HCT116 (cell line): ENCODE data around the gene NEDD4L. TPM values are rescaled to one million over a fixed set of nuclear protein-coding genes. Genes with fewer than 3 reads are reported as not detected.
A peak's percentile ranks its signal among the peaks of the same experiment; 100 is the strongest.

Experiments
- ATAC-seq: fragments of 200-7000 bp; cut with Tn5 transposase; 2 replicates; pipeline ENCODE4 v1.9.1; 2020; ENCODE audit warnings: mild to moderate bottlenecking, moderate library complexity
- BruUV-seq: library from RNA; stranded (reverse); fragments of 400-500 nt; replicated peaks from 2 replicates; lab custom pipeline; 2021; lab: Mats Ljungman, UMichigan
- CTCF ChIA-PET: fragments of 300-600 bp; sonication (Branson Sonifier 250); formaldehyde crosslinking; loops from one replicate; lab custom pipeline; 2021; ENCODE audit warnings: antibody characterized with exemption; lab: Charles Lee
- POLR2A ChIA-PET: fragments of 300-600, 350-600 bp; sonication (Branson Sonifier 250); formaldehyde crosslinking; loops from one replicate; lab custom pipeline; 2021; ENCODE audit warnings: antibody characterized with exemption; lab: Charles Lee
- RAD21 ChIA-PET, 2 experiments: fragments of 300-600 bp; sonication (Branson Sonifier 250); formaldehyde crosslinking; loops; one replicate each; lab custom pipeline; 2023; ENCODE audit warnings: low total read pairs in 2 of 2; ENCODE audit not compliant: uncharacterized antibody in 2 of 2, unreplicated experiment in 2 of 2, low non-redundant PET in 1 of 2; lab: Charles Lee
- DNase-seq: peaks from one replicate; pipeline ENCODE4 v3.0.0-alpha.2; 2010; ENCODE audit warnings: low read depth, low spot score
- H2AFZ ChIP-seq: fragments of 200-600 bp; shearing (Covaris generic), sonication (generic); 2 replicates; pipeline ENCODE4 v1.6.1; 2017; ENCODE audit warnings: low read depth, mixed run types, mixed read lengths, antibody characterized with exemption, low read length; ENCODE audit not compliant: poor library complexity, severe bottlenecking
- H3K27ac ChIP-seq: 2 replicates; pipeline ENCODE4 v1.5.1; 2012; ENCODE audit warnings: low read depth, low read length
- H3K27me3 ChIP-seq: fragments of 200-600 bp; sonication (generic); 2 replicates; pipeline ENCODE4 v1.6.1; 2016; ENCODE audit warnings: mixed run types, low read length, mixed read lengths; ENCODE audit not compliant: insufficient read depth
- H3K36me3 ChIP-seq, 2 experiments: fragments of 200-500 bp in 1 of 2; fragments of 200-600 bp in 1 of 2; sonication (Bioruptor generic) in 1 of 2; sonication (generic) in 1 of 2; 2 replicates each; pipeline versions ENCODE4 v1.5.1 to v1.6.1; 2014 to 2016; ENCODE audit warnings: low read length in 2 of 2, inconsistent platforms in 1 of 2, mixed read lengths in 1 of 2, mixed run types in 1 of 2; ENCODE audit not compliant: insufficient read depth in 2 of 2, control insufficient read depth in 1 of 2
- H3K4me1 ChIP-seq, 2 experiments: fragments of 200-600 bp in 1 of 2; sonication (generic) in 1 of 2; 2 replicates each; pipeline versions ENCODE4 v1.5.1 to v1.6.1; 2012 to 2017; ENCODE audit warnings: low read length in 2 of 2, inconsistent platforms in 1 of 2, mild to moderate bottlenecking in 1 of 2, mixed read lengths in 1 of 2, mixed run types in 1 of 2, moderate library complexity in 1 of 2; ENCODE audit not compliant: insufficient read depth in 2 of 2, control insufficient read depth in 1 of 2
- H3K4me2 ChIP-seq: fragments of 200-600 bp; sonication (generic); 2 replicates; pipeline ENCODE4 v1.6.1; 2017; ENCODE audit warnings: mixed run types, low read length, mixed read lengths
- H3K4me3 ChIP-seq, 2 experiments: fragments of 200-600 bp in 1 of 2; sonication (generic) in 1 of 2; replicated peaks in 1 of 2; 2 replicates each; pipeline ENCODE4 v1.5.1; 2011 to 2016; ENCODE audit warnings: low read length in 2 of 2, control low read depth in 1 of 2, low read depth in 1 of 2, mild to moderate bottlenecking in 1 of 2, mixed read lengths in 1 of 2, mixed run types in 1 of 2
- H3K79me2 ChIP-seq: fragments of 200-600 bp; sonication (generic); 2 replicates; pipeline ENCODE4 v1.6.1; 2017; ENCODE audit warnings: mild to moderate bottlenecking, mixed run types, low read length, moderate library complexity, mixed read lengths; ENCODE audit not compliant: insufficient read depth
- H3K9ac ChIP-seq: fragments of 200-600 bp; sonication (generic); 2 replicates; pipeline ENCODE4 v1.6.1; 2016; ENCODE audit warnings: low read length, mixed read lengths
- H3K9me2 ChIP-seq: fragments of 200-600 bp; sonication (generic), shearing (Covaris generic); 2 replicates; pipeline ENCODE4 v1.6.1; 2017; ENCODE audit warnings: mixed run types, mild to moderate bottlenecking, moderate library complexity; ENCODE audit not compliant: insufficient read depth
- H3K9me3 ChIP-seq, 2 experiments: fragments of 200-500 bp in 1 of 2; fragments of 200-600 bp in 1 of 2; sonication (Bioruptor generic) in 1 of 2; sonication (generic) in 1 of 2; 2 replicates each; pipeline ENCODE4 v1.6.1; 2014 to 2017; ENCODE audit warnings: low read length in 2 of 2, mixed read lengths in 2 of 2, inconsistent platforms in 1 of 2, low read depth in 1 of 2, mild to moderate bottlenecking in 1 of 2, mixed run types in 1 of 2, moderate library complexity in 1 of 2; ENCODE audit not compliant: control insufficient read depth in 1 of 2, insufficient read depth in 1 of 2
- H4K20me1 ChIP-seq: fragments of 200-600 bp; sonication (generic), shearing (Covaris generic); 2 replicates; pipeline ENCODE4 v1.6.1; 2017; ENCODE audit warnings: mixed run types, mild to moderate bottlenecking, moderate library complexity; ENCODE audit not compliant: insufficient read depth
- CBX3 ChIP-seq: IDR thresholded peaks from 2 replicates; pipeline ENCODE4 v1.6.1; 2012; ENCODE audit warnings: low read depth
- EGR1 ChIP-seq: IDR thresholded peaks from 2 replicates; pipeline ENCODE4 v1.6.1; 2012; ENCODE audit warnings: low read depth
- ELF1 ChIP-seq: IDR thresholded peaks from 2 replicates; pipeline ENCODE4 v1.6.1; 2012; ENCODE audit warnings: low read depth, borderline replicate concordance
- EZH2 ChIP-seq: fragments of 200-600 bp; sonication (generic); IDR thresholded peaks from 2 replicates; pipeline ENCODE4 v1.6.1; 2017; ENCODE audit warnings: antibody characterized with exemption, mixed run types
- EZH2phosphoT487 ChIP-seq: fragments of 200-600 bp; IDR thresholded peaks from 2 replicates; pipeline ENCODE4 v1.6.1; 2018; ENCODE audit warnings: antibody characterized with exemption, borderline replicate concordance
- FOSL1 ChIP-seq: IDR thresholded peaks from 2 replicates; pipeline ENCODE4 v1.6.1; 2012; ENCODE audit warnings: low read depth
- JUND ChIP-seq: IDR thresholded peaks from 2 replicates; pipeline ENCODE4 v1.6.1; 2012
- MAX ChIP-seq: IDR thresholded peaks from 2 replicates; pipeline ENCODE4 v1.6.1; 2012
- POLR2A ChIP-seq: IDR thresholded peaks from 2 replicates; pipeline ENCODE4 v1.7.0; 2011; ENCODE audit warnings: borderline replicate concordance; ENCODE audit not compliant: insufficient read depth, insufficient read length; ENCODE audit errors: extremely low read depth
- RAD21 ChIP-seq: IDR thresholded peaks from 2 replicates; pipeline ENCODE4 v1.6.1; 2012; ENCODE audit warnings: low read depth, mild to moderate bottlenecking
- SIN3A ChIP-seq: IDR thresholded peaks from 2 replicates; pipeline ENCODE4 v1.6.1; 2012; ENCODE audit warnings: low read depth
- SP1 ChIP-seq: IDR thresholded peaks from 2 replicates; pipeline ENCODE4 v1.6.1; 2012; ENCODE audit warnings: low read depth
- SRF ChIP-seq: IDR thresholded peaks from 2 replicates; pipeline ENCODE4 v1.6.1; 2012; ENCODE audit warnings: low read depth
- TCF7L2 ChIP-seq: IDR thresholded peaks from 2 replicates; pipeline ENCODE4 v1.7.0; 2011; ENCODE audit warnings: borderline replicate concordance, inconsistent platforms; ENCODE audit not compliant: insufficient read depth, insufficient read length; ENCODE audit errors: extremely low read depth
- ZFX ChIP-seq: fragments of 450-650 bp; IDR thresholded peaks from 2 replicates; pipeline ENCODE4 v1.6.1; 2017
- intact Hi-C: fragments of 100-400 bp; cut with micrococcal nuclease; formaldehyde crosslinking; loops from 2 replicates; pipeline ENCODE4 v1.10.0; 2022
- total RNA-seq: library from RNA; stranded (reverse); gene quantifications from one replicate; pipeline ENCODE4 v1.2.1, GENCODE V29; 2021; ENCODE audit not compliant: unreplicated experiment

Gene NEDD4L
- total RNA-seq, 1 experiment from 2014 or later: 41.5 TPM

DNA sequence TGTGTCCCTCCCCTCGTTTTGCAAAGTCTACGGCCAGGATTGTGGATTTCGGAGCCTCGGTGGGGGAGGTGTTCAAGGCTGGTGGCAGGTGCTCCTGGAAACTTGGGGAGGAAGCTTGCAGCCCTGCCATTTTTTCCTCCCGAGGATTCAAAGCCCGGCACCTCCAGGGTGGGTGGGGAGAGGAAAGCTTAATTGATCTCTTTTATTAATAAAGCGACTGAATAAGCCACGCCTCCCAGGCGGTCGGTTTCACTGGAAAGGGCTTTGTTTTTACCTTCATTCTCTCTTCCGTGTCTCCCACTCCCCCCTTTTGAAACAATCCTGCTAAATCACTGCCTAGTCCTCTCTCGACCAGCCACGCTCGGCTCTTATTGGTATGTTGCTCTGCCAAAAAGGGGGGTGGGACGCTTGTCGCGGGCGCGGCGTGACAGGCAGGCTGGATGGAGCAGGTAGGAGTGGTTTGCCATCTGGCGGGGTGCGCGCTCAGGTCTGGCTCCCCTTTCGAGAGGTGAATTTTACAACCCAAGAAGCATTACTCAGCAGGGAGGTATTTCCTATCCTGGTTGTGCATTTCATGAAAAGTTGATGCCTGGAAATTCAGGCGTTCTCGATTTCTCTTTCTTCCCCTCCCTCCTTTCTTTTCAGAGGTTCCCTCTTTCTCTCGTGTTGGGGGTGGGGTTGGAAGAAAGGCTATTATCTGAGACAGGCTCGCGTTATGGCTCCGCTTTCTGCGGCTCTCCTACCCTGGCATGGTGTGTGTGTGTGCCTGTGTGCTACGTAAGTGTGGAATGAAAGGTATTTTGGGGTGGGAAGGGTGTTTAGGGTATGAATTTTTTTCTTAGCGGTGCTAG is 1.4 kb downstream of the NEDD4L start:
- POLR2A ChIA-PET: no interaction called here
- RAD21 ChIA-PET: no interaction called here
- Histone ChIP-seq H3K79me2 (no peaks in the 10 kb centered on the region), H3K36me3 (no peaks in the 10 kb centered on the region), H3K27me3 (no peaks in the 10 kb centered on the region), H3K9ac (peak overlapping the region; percentile 63), H3K4me1 (peaks cover 11 to 21% of the 10 kb centered on the region in 2 experiments; a peak in 3 of 4 replicates), H3K9me3 (no peaks in the 10 kb centered on the region), H3K27ac (peak overlapping the region; percentile 82), H3K4me2 (peak overlapping the region; percentile 99), H3K4me3 (peak overlapping the region; percentile 80 to 81), H2AFZ (peak overlapping the region; percentile 36), H3K9me2 (no peaks in the 10 kb centered on the region), H4K20me1 (no peaks in the 10 kb centered on the region)
- CTCF ChIA-PET: interaction anchor here (0.8 to 3.4 kb wide), 4 partner anchors 11 to 136 kb away, joined by 3 to 43 read pairs (median 5); no protein-coding TSS in a partner anchor
- peak; percentile 48 for DNase-seq
- intact Hi-C loops: no loop called here
- peak; percentile 39 for ATAC-seq
- TF ChIP-seq SRF (peak; percentile 40; the same call in 1 of the 2 replicates), TCF7L2 (no peak), SIN3A (peak; percentile 50; the same call in 1 of the 2 replicates), EGR1 (no peak), ZFX (no peak), MAX (peak; percentile 60), RAD21 (0 out of 2 replicates have a peak, but pooled peaks have one; percentile 11), SP1 (no peak), EZH2phosphoT487 (no peak), POLR2A (no peak), ELF1 (no peak), CBX3 (no peak), EZH2 (no peak), FOSL1 (peak; percentile 35; the same call in 1 of the 2 replicates), JUND (0 out of 2 replicates have a peak, but pooled peaks have one; percentile 38)
- BruUV-seq: TSS peak; percentile 28
